Measurements from ENCODE around the gene GYS2.
A peak's percentile ranks its signal among the peaks of the same experiment; 100 is the strongest.

GYS2 gene

GRCh38 chr12:21627924-21628323 lies 23.3 kb upstream of the GYS2 start:
- Histone ChIP-seq H3K27ac (ENCODE audit: insufficient read depth in 1 of 2, low read depth in 1 of 2, low read length in 2 of 2, poor library complexity in 1 of 2, severe bottlenecking in 2 of 2) (no peak overlapping the region), H3K36me3 (ENCODE audit: control insufficient read depth in 4 of 4, insufficient read depth in 4 of 4, low read length in 3 of 4) (peaks cover 0 to 2% (median 0%) of the 10 kb centered on the region in 4 experiments), H3K9me3 (ENCODE audit: control extremely low read depth in 1 of 5, control insufficient read depth in 4 of 5, insufficient read depth in 2 of 5, low read depth in 1 of 5, low read length in 4 of 5) (peaks cover 0 to 4% (median 0%) of the 10 kb centered on the region in 5 experiments), H3K4me1 (ENCODE audit: control extremely low read depth in 1 of 4, control insufficient read depth in 4 of 4, insufficient read depth in 4 of 4, low read length in 3 of 4) (no peaks in the 10 kb centered on the region), H3K4me3 (ENCODE audit: control insufficient read depth in 1 of 7, extremely low read depth in 1 of 7, insufficient read depth in 4 of 7, low read depth in 2 of 7, low read length in 6 of 7) (no peak overlapping the region), H3K27me3 (replicated peaks in 2 of 5; ENCODE audit: control insufficient read depth in 4 of 5, insufficient read depth in 5 of 5, low read length in 4 of 5) (no peaks in the 10 kb centered on the region)
- POLR2A ChIA-PET: no interaction called here
- 100% methylated on average over 1 of the region's 2 CpGs for WGBS (ENCODE audit: insufficient coverage)
- CTCF ChIA-PET: interaction anchor here (0.9 to 1.4 kb wide), 2 partner anchors 20 to 52 kb away, joined by 3 to 6 read pairs; no protein-coding TSS in a partner anchor
- no peak for DNase-seq

GRCh38 chr12:21618566-21618965 lies 13.9 kb upstream of the GYS2 start:
- Histone ChIP-seq H3K9me3 (ENCODE audit: control extremely low read depth in 1 of 5, control insufficient read depth in 4 of 5, insufficient read depth in 2 of 5, low read depth in 1 of 5, low read length in 4 of 5) (no peaks in the 10 kb centered on the region), H3K4me3 (ENCODE audit: control insufficient read depth in 1 of 7, extremely low read depth in 1 of 7, insufficient read depth in 4 of 7, low read depth in 2 of 7, low read length in 6 of 7) (no peak overlapping the region), H3K36me3 (ENCODE audit: control insufficient read depth in 4 of 4, insufficient read depth in 4 of 4, low read length in 3 of 4) (no peaks in the 10 kb centered on the region), H3K27me3 (replicated peaks in 2 of 5; ENCODE audit: control insufficient read depth in 4 of 5, insufficient read depth in 5 of 5, low read length in 4 of 5) (no peaks in the 10 kb centered on the region), H3K4me1 (ENCODE audit: control extremely low read depth in 1 of 4, control insufficient read depth in 4 of 4, insufficient read depth in 4 of 4, low read length in 3 of 4) (peaks cover 7 to 25% (median 18%) of the 10 kb centered on the region in 4 experiments), H3K27ac (ENCODE audit: insufficient read depth in 1 of 2, low read depth in 1 of 2, low read length in 2 of 2, poor library complexity in 1 of 2, severe bottlenecking in 2 of 2) (no peak overlapping the region)
- no peak for DNase-seq
- POLR2A ChIA-PET: no interaction called here
- CTCF ChIA-PET: interaction anchor here (1.3 kb wide), 1 partner anchor 31 kb away, joined by 3 read pairs; no protein-coding TSS in a partner anchor

- DNase-seq: no peak
- H3K27ac ChIP-seq (ENCODE audit: insufficient read depth in 1 of 2, low read depth in 1 of 2, low read length in 2 of 2, poor library complexity in 1 of 2, severe bottlenecking in 2 of 2): no peak overlapping the region
- 100% methylated on average over 2 of the region's 3 CpGs for WGBS (ENCODE audit: insufficient coverage)
- no peaks in the 10 kb centered on the region for H3K36me3 ChIP-seq (ENCODE audit: control insufficient read depth in 4 of 4, insufficient read depth in 4 of 4, low read length in 3 of 4)
- no peaks in the 10 kb centered on the region for H3K27me3 ChIP-seq (replicated peaks in 2 of 5; ENCODE audit: control insufficient read depth in 4 of 5, insufficient read depth in 5 of 5, low read length in 4 of 5)
- ChIA-PET POLR2A (no interaction called here), CTCF (no interaction called here)
- no peaks in the 10 kb centered on the region for H3K9me3 ChIP-seq (ENCODE audit: control extremely low read depth in 1 of 5, control insufficient read depth in 4 of 5, insufficient read depth in 2 of 5, low read depth in 1 of 5, low read length in 4 of 5)
- H3K4me3 ChIP-seq (ENCODE audit: control insufficient read depth in 1 of 7, extremely low read depth in 1 of 7, insufficient read depth in 4 of 7, low read depth in 2 of 7, low read length in 6 of 7): no peak overlapping the region
- H3K4me1 ChIP-seq (ENCODE audit: control extremely low read depth in 1 of 4, control insufficient read depth in 4 of 4, insufficient read depth in 4 of 4, low read length in 3 of 4): peaks cover 7 to 25% (median 18%) of the 10 kb centered on the region in 4 experiments
Measured at GRCh38 chr12:21617030-21617429, 12.4 kb upstream of the GYS2 start.

- peaks cover 7 to 25% (median 18%) of the 10 kb centered on the region in 4 experiments for H3K4me1 ChIP-seq (ENCODE audit: control extremely low read depth in 1 of 4, control insufficient read depth in 4 of 4, insufficient read depth in 4 of 4, low read length in 3 of 4)
- ChIA-PET POLR2A (no interaction called here), CTCF (interaction anchor here (1.2 kb wide), 1 partner anchor 36 kb away, joined by 3 read pairs; no protein-coding TSS in a partner anchor)
- 0% methylated on average over 1 of the region's 1 CpG for WGBS (ENCODE audit: insufficient coverage)
- H3K27ac ChIP-seq (ENCODE audit: insufficient read depth in 1 of 2, low read depth in 1 of 2, low read length in 2 of 2, poor library complexity in 1 of 2, severe bottlenecking in 2 of 2): no peak overlapping the region
- H3K27me3 ChIP-seq (replicated peaks in 2 of 5; ENCODE audit: control insufficient read depth in 4 of 5, insufficient read depth in 5 of 5, low read length in 4 of 5): no peaks in the 10 kb centered on the region
- no peaks in the 10 kb centered on the region for H3K9me3 ChIP-seq (ENCODE audit: control extremely low read depth in 1 of 5, control insufficient read depth in 4 of 5, insufficient read depth in 2 of 5, low read depth in 1 of 5, low read length in 4 of 5)
- DNase-seq: peak; percentile 59 to 94 (median 87)
- H3K36me3 ChIP-seq (ENCODE audit: control insufficient read depth in 4 of 4, insufficient read depth in 4 of 4, low read length in 3 of 4): no peaks in the 10 kb centered on the region
- no peak overlapping the region for H3K4me3 ChIP-seq (ENCODE audit: control insufficient read depth in 1 of 7, extremely low read depth in 1 of 7, insufficient read depth in 4 of 7, low read depth in 2 of 7, low read length in 6 of 7)
Measured at GRCh38 chr12:21615431-21615830, 10.8 kb upstream of the GYS2 start.

- Histone ChIP-seq H3K9me3 (ENCODE audit: control extremely low read depth in 1 of 5, control insufficient read depth in 4 of 5, insufficient read depth in 2 of 5, low read depth in 1 of 5, low read length in 4 of 5) (no peaks in the 10 kb centered on the region), H3K27me3 (replicated peaks in 2 of 5; ENCODE audit: control insufficient read depth in 4 of 5, insufficient read depth in 5 of 5, low read length in 4 of 5) (no peaks in the 10 kb centered on the region), H3K4me3 (ENCODE audit: control insufficient read depth in 1 of 7, extremely low read depth in 1 of 7, insufficient read depth in 4 of 7, low read depth in 2 of 7, low read length in 6 of 7) (peak overlapping the region in 1 of 7 experiments; percentile 26), H3K27ac (ENCODE audit: insufficient read depth in 1 of 2, low read depth in 1 of 2, low read length in 2 of 2, poor library complexity in 1 of 2, severe bottlenecking in 2 of 2) (no peak overlapping the region), H3K36me3 (ENCODE audit: control insufficient read depth in 4 of 4, insufficient read depth in 4 of 4, low read length in 3 of 4) (no peaks in the 10 kb centered on the region), H3K4me1 (ENCODE audit: control extremely low read depth in 1 of 4, control insufficient read depth in 4 of 4, insufficient read depth in 4 of 4, low read length in 3 of 4) (peaks cover 7 to 25% (median 18%) of the 10 kb centered on the region in 4 experiments)
- ChIA-PET POLR2A (no interaction called here), CTCF (no interaction called here)
- no CpG with 5 or more reads among the region's 2 CpGs for WGBS (ENCODE audit: insufficient coverage)
- peak in 2 of 3 donors; percentile 40 to 59 for DNase-seq
Measured at GRCh38 chr12:21614506-21614905, 9.9 kb upstream of the GYS2 start.

- Histone ChIP-seq H3K27ac (ENCODE audit: insufficient read depth in 1 of 2, low read depth in 1 of 2, low read length in 2 of 2, poor library complexity in 1 of 2, severe bottlenecking in 2 of 2) (no peak overlapping the region), H3K4me3 (ENCODE audit: control insufficient read depth in 1 of 7, extremely low read depth in 1 of 7, insufficient read depth in 4 of 7, low read depth in 2 of 7, low read length in 6 of 7) (no peak overlapping the region), H3K9me3 (ENCODE audit: control extremely low read depth in 1 of 5, control insufficient read depth in 4 of 5, insufficient read depth in 2 of 5, low read depth in 1 of 5, low read length in 4 of 5) (no peaks in the 10 kb centered on the region), H3K36me3 (ENCODE audit: control insufficient read depth in 4 of 4, insufficient read depth in 4 of 4, low read length in 3 of 4) (no peaks in the 10 kb centered on the region), H3K4me1 (ENCODE audit: control extremely low read depth in 1 of 4, control insufficient read depth in 4 of 4, insufficient read depth in 4 of 4, low read length in 3 of 4) (peaks cover 7 to 25% (median 18%) of the 10 kb centered on the region in 4 experiments), H3K27me3 (replicated peaks in 2 of 5; ENCODE audit: control insufficient read depth in 4 of 5, insufficient read depth in 5 of 5, low read length in 4 of 5) (no peaks in the 10 kb centered on the region)
- ChIA-PET POLR2A (no interaction called here), CTCF (interaction anchor here (0.9 to 1.1 kb wide), 3 partner anchors 9 to 67 kb away, joined by 3 to 4 read pairs (median 4); partner anchors contain the start of gene GYS2)
- DNase-seq: no peak
- 88% methylated on average over 1 of the region's 2 CpGs for WGBS (ENCODE audit: insufficient coverage)
Measured at GRCh38 chr12:21613931-21614330, 9.3 kb upstream of the GYS2 start.

GRCh38 chr12:21608196-21608595 lies 3.5 kb upstream of the GYS2 start:
- no peaks in the 10 kb centered on the region for H3K27me3 ChIP-seq (replicated peaks in 2 of 5; ENCODE audit: control insufficient read depth in 4 of 5, insufficient read depth in 5 of 5, low read length in 4 of 5)
- ChIA-PET CTCF (interaction anchor here (0.7 to 2.0 kb wide), 6 partner anchors 12 to 382 kb away, joined by 3 to 9 read pairs (median 4); no protein-coding TSS in a partner anchor), POLR2A (no interaction called here)
- H3K9me3 ChIP-seq (ENCODE audit: control extremely low read depth in 1 of 5, control insufficient read depth in 4 of 5, insufficient read depth in 2 of 5, low read depth in 1 of 5, low read length in 4 of 5): no peaks in the 10 kb centered on the region
- H3K4me3 ChIP-seq (ENCODE audit: control insufficient read depth in 1 of 7, extremely low read depth in 1 of 7, insufficient read depth in 4 of 7, low read depth in 2 of 7, low read length in 6 of 7): no peak overlapping the region
- H3K4me1 ChIP-seq (ENCODE audit: control extremely low read depth in 1 of 4, control insufficient read depth in 4 of 4, insufficient read depth in 4 of 4, low read length in 3 of 4): peaks cover 0 to 4% (median 0%) of the 10 kb centered on the region in 4 experiments
- no peak for DNase-seq
- H3K27ac ChIP-seq (ENCODE audit: insufficient read depth in 1 of 2, low read depth in 1 of 2, low read length in 2 of 2, poor library complexity in 1 of 2, severe bottlenecking in 2 of 2): no peak overlapping the region
- no peaks in the 10 kb centered on the region for H3K36me3 ChIP-seq (ENCODE audit: control insufficient read depth in 4 of 4, insufficient read depth in 4 of 4, low read length in 3 of 4)
